Measurements from ENCODE around the gene ABRACL. TPM values are rescaled to one million over a fixed set of nuclear protein-coding genes. Genes with fewer than 3 reads are reported as not detected.

Gene ABRACL
- total RNA-seq: 10 to 100 TPM in 3 of 4 donors, 1 to 10 TPM in 1; 6.1 to 20.8 (median 17.3) TPM

- peak; percentile 38 for DNase-seq (ENCODE audit: low spot score)
- TF ChIP-seq, protein P1, sequence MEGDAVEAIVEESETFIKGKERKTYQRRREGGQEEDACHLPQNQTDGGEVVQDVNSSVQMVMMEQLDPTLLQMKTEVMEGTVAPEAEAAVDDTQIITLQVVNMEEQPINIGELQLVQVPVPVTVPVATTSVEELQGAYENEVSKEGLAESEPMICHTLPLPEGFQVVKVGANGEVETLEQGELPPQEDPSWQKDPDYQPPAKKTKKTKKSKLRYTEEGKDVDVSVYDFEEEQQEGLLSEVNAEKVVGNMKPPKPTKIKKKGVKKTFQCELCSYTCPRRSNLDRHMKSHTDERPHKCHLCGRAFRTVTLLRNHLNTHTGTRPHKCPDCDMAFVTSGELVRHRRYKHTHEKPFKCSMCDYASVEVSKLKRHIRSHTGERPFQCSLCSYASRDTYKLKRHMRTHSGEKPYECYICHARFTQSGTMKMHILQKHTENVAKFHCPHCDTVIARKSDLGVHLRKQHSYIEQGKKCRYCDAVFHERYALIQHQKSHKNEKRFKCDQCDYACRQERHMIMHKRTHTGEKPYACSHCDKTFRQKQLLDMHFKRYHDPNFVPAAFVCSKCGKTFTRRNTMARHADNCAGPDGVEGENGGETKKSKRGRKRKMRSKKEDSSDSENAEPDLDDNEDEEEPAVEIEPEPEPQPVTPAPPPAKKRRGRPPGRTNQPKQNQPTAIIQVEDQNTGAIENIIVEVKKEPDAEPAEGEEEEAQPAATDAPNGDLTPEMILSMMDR (IDR thresholded peaks at IDR 0.05): no peak
- peak; percentile 75 for ATAC-seq (ENCODE audit: low FRiP score)
Observed at GRCh38 chr6:139028658-139029469, at the start of gene ABRACL. Gene ABRACL (plus strand): TSS chr6:139028745. CDS start chr6:139034161, 5,416 bp downstream.

- TF ChIP-seq, protein P1 (IDR thresholded peaks at IDR 0.05): no peak
- no peak for ATAC-seq (ENCODE audit: low FRiP score)
- DNase-seq (ENCODE audit: low spot score): no peak
Observed at GRCh38 chr6:138979365-138979764, 49.2 kb upstream of the ABRACL start.

DNA sequence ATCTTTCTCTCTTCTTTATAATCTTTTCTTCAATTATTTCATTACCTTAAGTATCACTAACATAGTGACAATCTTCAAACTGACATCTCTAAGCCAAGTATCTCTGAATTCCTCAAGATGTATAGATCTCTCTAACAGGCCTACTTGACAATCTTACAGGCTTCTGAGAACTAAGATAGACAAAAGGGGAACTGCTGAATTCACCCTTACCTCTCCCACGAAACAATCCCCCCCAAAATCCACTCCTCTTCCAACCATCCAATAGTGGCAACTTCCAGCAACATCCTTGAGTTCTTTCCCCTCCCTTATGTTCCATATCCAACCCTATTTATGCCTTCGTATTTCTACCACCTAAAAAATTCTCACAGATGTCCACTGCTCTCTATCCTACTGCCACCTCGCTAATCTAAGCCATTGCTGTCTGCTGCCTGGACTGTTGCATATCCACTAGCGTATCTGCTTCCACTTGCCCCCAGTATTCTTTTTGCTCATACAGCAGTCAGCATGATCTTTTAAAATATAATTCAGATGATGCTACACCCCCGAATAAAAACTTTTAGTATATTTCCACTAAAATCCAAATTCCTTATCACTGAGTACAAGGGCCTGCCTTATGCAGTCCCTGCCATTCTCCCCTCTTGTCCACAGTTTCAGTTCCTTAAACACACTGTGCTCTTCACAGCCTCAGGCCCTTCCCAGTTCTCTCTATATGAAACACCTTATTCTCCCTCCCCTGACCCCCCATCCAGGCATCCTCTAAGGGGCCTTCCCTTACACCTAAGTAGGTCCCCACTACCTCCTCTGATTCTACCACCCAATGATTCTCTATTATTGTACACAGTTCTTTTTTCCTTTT is 48.5 kb upstream of the ABRACL start:
- TF ChIP-seq, protein P1 (IDR thresholded peaks at IDR 0.05): no peak
- no peak for DNase-seq (ENCODE audit: low spot score)
- ATAC-seq (ENCODE audit: low FRiP score): no peak

DNA sequence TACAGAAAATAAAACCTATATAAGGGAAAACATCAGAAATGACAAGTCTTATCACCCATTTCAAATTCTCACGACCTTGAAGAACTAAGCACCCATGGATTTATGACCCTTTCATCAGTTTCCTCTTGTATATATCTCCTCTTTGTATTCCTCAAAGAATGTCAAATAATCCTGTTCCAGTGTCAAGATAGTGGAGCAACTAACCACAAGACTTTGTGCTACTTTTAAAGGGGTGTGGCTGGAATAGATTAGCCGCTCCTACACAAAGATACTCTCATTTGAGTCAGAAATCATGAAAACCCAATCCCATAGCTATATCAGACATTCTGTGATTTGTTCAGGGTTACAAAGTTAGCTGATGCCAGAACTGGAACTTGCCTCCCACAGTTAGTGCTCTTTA is 47.1 kb upstream of the ABRACL start:
- no peak for ATAC-seq (ENCODE audit: low FRiP score)
- DNase-seq (ENCODE audit: low spot score): no peak
- TF ChIP-seq, protein P1 (IDR thresholded peaks at IDR 0.05): no peak

- DNase-seq (ENCODE audit: low spot score) (no peak), ATAC-seq (ENCODE audit: low FRiP score) (no peak)
- TF ChIP-seq, protein P1 (IDR thresholded peaks at IDR 0.05): no peak
Observed at GRCh38 chr6:138986578-138986977, 42.0 kb upstream of the ABRACL start.

DNA sequence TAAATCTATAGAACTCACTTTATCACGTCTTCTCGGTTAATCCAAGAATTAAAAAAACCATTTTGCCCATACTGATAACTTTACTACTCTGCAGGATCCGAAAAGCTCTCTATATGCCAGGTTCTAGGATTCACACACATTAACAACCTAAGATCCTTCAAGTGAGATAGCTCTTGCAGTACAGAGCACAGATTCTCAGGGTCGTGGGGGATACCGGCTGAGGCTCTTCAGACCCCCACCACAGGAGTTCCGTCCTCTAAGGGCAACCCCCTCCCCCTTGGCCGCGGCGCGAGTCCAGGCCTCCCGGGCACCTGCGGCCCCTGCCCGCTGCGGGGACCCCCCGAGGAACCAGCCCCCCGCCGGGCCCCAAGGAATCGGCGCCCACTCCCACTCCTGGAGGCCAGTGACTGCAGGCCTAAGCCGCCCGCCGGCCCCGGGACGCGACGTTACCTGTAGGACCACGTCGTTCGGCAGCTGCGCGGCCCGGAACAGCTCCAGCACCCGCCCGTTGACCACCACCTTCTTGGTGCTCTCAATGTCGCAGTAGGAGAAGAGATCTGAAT is 41.4 kb upstream of the ABRACL start:
- TF ChIP-seq, protein P1 (IDR thresholded peaks at IDR 0.05): no peak
- DNase-seq (ENCODE audit: low spot score): no peak
- ATAC-seq (ENCODE audit: low FRiP score): peak; percentile 17

Measured in omental fat pad (tissue), 4 donors.